PC-9 (cell line): ENCODE data around the gene MCC.

ENCODE experiments used
- CTCF ChIP-seq: fragments of 200-600 bp; sonication (generic); conservative IDR thresholded peaks from 2 replicates; pipeline ENCODE4 v1.6.1; 2017; ENCODE audit warnings: mixed run types, antibody characterized with exemption, mild to moderate bottlenecking, moderate library complexity
- EZH2 ChIP-seq: fragments of 200-600 bp; sonication (generic); IDR thresholded peaks from 2 replicates; pipeline ENCODE4 v1.8.0; 2017; ENCODE audit warnings: antibody characterized with exemption, low read depth

DNA sequence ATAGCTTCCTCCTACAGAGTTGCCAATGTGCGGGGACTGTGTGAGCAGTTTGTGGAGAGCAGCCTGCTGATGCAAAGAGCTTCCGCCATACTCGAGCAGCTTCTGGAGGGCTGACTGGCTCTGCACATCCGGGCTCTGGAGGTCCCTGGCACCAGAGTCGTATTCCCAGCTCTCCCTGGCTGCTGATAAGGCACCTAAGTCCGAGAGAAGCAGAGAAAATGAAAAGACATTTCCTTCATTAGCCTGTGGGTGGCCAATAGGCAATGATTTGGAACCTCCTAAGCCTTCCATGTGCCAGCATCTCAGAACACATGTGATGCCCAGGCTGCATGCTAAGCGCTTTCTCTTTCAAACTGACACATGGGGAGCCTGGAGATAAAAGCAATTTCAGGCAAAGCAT lies 147.7 kb downstream of the MCC start:
- TF ChIP-seq EZH2 (no peak), CTCF (no peak)
